Small intestine (tissue), 7 donors: ENCODE results near the gene ANKRD44. TPM values are rescaled to one million over a fixed set of nuclear protein-coding genes. Genes with fewer than 3 reads are reported as not detected.

ENCODE experiments used
- DNase-seq, 2 donors: peaks; one replicate each; pipeline versions ENCODE4 v3.0.0 to v3.0.0-alpha.2; 2013
- FAIRE-seq: peaks from 2 replicates; lab custom pipeline; 2012; peaks lifted over from hg19 to GRCh38; lab: Jason Lieb, UNC
- H3K27ac ChIP-seq, 3 donors: one replicate each; pipeline ENCODE4 v1.5.1; 2013; ENCODE audit warnings: low read length in 2 of 3, mild to moderate bottlenecking in 2 of 3, control low read depth in 1 of 3, inconsistent platforms in 1 of 3, low read depth in 1 of 3, moderate library complexity in 1 of 3
- H3K27me3 ChIP-seq, 3 donors: one replicate each; pipeline ENCODE4 v1.6.1; 2013; ENCODE audit warnings: low read length in 3 of 3, inconsistent platforms in 1 of 3; ENCODE audit not compliant: control insufficient read depth in 3 of 3, insufficient read depth in 3 of 3
- H3K36me3 ChIP-seq, 3 donors: one replicate each; pipeline ENCODE4 v1.6.1; 2013; ENCODE audit warnings: low read length in 3 of 3, inconsistent platforms in 1 of 3, low read depth in 1 of 3, mild to moderate bottlenecking in 1 of 3, moderate library complexity in 1 of 3; ENCODE audit not compliant: control insufficient read depth in 3 of 3, insufficient read depth in 2 of 3
- H3K4me1 ChIP-seq, 3 donors: one replicate each; pipeline ENCODE4 v1.6.1; 2013; ENCODE audit warnings: low read length in 2 of 3, inconsistent platforms in 1 of 3, low read depth in 1 of 3, mild to moderate bottlenecking in 1 of 3, moderate library complexity in 1 of 3; ENCODE audit not compliant: control insufficient read depth in 3 of 3, insufficient read depth in 2 of 3
- H3K4me3 ChIP-seq, 3 donors: one replicate each; pipeline ENCODE4 v1.5.1; 2013; ENCODE audit warnings: low read length in 3 of 3, control low read depth in 1 of 3, inconsistent platforms in 1 of 3, low read depth in 1 of 3, mild to moderate bottlenecking in 1 of 3, moderate library complexity in 1 of 3
- H3K9me3 ChIP-seq, 2 donors: one replicate each; pipeline ENCODE4 v1.6.1; 2013; ENCODE audit warnings: low read depth in 1 of 2, low read length in 1 of 2; ENCODE audit not compliant: control insufficient read depth in 2 of 2, insufficient read depth in 1 of 2
- WGBS, 3 donors: extraction: QIAGEN DNeasy Blood & Tissue Kit; methylation state at CpG; one replicate each; pipeline ENCODE4 v1.1.7; 2013; 5-methylcytosine and 5-hydroxymethylcytosine counted together
- polyA plus RNA-seq, 4 donors: library from polyadenylated mRNA; stranded (reverse) in 3 of 4; unstranded in 1 of 4; fragments of 200-250 nt in 3 of 4; fragments of 120-200 nt in 1 of 4; gene quantifications; one replicate each; pipeline versions ENCODE4 v1.2.1 to v1.2.3, GENCODE V29; 2013
- donor health status: healthy with polysubstance abuse.
- donor health status: control.
- donor health status: control.
- donor health status: Bipolar disorder and iron deficiency.
- donor health status: healthy.

Gene ANKRD44
- polyA plus RNA-seq, 4 donors: 0.89 to 5.2 (median 1.7) TPM

DNA sequence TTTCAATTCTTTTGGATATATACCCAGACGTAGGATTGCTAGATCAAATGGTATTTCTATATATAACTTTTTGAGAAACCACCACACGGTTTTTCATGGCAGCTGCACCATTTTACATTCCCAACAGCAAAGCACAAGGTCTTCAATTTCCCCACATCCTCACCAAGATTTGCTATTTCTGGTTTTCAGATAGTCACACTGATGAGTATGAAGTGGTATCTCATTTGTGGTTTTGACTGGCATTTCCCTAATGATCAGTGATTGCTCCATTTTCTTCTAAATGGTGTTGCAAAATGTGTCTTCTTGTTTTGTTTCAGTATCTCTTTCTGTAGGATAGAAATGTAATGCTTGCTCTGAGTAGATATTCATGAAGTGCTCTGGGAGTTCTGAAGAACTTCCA, 52.0 kb downstream of the ANKRD44 start:
- H3K4me1 ChIP-seq: peaks cover 0 to 19% (median 7%) of the 10 kb centered on the region in 3 donors
- 64 to 85% (median 82%) methylated on average over 2 of the region's 2 CpGs for WGBS, 3 donors
- no peaks in the 10 kb centered on the region for H3K9me3 ChIP-seq
- no peaks in the 10 kb centered on the region for H3K27me3 ChIP-seq
- peaks cover 0 to 3% (median 0%) of the 10 kb centered on the region in 3 donors for H3K36me3 ChIP-seq
- H3K4me3 ChIP-seq: no peak overlapping the region
- H3K27ac ChIP-seq: peak overlapping the region in 2 of 3 donors; percentile 32 to 57
- DNase-seq (no peak), FAIRE-seq (no peak)

DNA sequence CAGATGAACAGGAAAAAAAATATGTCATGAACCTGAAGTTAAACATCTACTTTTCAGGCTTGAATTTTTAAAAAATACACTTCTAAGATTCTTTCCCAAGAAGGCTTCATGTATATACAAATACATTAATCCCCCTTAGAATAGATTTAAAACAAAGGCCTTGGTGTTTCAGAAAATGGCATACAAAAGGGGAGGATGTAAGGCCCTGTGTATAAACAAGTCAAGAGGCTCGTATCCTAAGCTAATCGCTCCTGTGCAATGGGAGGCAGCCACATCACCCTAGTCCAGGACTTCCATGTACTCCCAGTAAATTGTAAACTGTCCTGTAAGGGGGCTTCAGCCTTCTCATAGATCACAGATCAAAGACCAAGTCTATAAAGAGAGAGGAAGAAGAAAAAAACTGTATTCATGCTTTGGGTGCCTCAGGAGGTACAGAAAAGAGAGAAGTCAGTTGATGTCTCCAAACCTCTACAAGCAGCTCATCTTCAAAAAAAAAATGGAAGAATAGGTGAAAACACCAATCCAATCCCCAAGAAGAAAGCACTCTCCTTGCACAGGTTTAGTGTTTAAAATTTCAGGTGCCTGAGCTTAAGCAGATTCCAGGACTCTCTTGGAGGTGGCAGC, 53.9 kb downstream of the ANKRD44 start:
- no peaks in the 10 kb centered on the region for H3K9me3 ChIP-seq
- no peak for DNase-seq
- no peaks in the 10 kb centered on the region for H3K36me3 ChIP-seq
- FAIRE-seq: no peak
- H3K4me3 ChIP-seq: no peak overlapping the region
- H3K4me1 ChIP-seq: peaks cover 0 to 11% (median 7%) of the 10 kb centered on the region in 3 donors
- no peaks in the 10 kb centered on the region for H3K27me3 ChIP-seq
- 49 to 64% (median 57%) methylated on average over 2 of the region's 2 CpGs for WGBS, 3 donors
- H3K27ac ChIP-seq: peak overlapping the region in 1 of 3 donors; percentile 26

DNA sequence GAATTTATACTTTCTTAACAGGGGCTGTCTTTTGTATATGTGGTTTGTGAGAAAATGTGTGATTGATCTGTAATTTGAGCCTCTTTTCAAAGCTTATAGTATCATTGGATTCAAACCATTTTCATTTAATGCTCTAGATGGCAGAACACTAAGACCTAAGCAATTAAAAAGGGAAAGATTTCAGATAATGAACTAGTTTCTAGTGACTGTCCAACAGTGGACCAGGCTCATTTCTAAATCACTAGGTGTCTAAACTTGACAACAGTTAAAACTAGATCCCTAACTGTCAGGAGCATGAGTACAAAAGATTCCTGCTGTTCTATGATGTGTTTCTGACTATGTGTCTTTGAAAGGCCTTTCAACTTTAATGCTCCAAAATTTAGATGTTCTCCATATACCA, 54.6 kb downstream of the ANKRD44 start:
- Histone ChIP-seq H3K4me1 (peaks cover 0 to 11% (median 7%) of the 10 kb centered on the region in 3 donors), H3K27me3 (no peaks in the 10 kb centered on the region), H3K27ac (peak overlapping the region; percentile 28 to 65 (median 32)), H3K36me3 (no peaks in the 10 kb centered on the region), H3K4me3 (no peak overlapping the region), H3K9me3 (no peaks in the 10 kb centered on the region)
- no peak for DNase-seq
- FAIRE-seq: no peak

DNA sequence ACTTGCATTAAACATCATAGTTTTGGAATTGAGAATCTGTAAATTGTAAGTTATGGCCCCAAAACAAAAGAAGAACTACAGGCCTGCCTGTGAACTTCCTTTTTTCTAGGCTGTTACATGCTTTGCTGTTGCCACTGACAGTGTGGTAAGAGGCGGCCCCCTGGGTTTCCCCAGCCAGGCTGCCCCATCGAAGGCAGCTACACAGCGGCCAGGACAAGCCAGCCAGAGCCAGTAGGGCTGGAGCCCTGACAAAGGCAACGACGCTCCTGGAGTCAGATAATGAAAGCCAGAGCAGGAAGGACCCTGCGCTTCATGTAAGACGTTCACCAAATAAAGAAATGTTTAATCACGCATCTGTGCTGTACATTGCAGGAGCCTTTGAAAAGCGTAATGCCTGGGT, 55.0 kb downstream of the ANKRD44 start:
- Histone ChIP-seq H3K27ac (peak overlapping the region; percentile 39 to 77 (median 65)), H3K4me3 (no peak overlapping the region), H3K9me3 (no peaks in the 10 kb centered on the region), H3K36me3 (no peaks in the 10 kb centered on the region), H3K27me3 (no peaks in the 10 kb centered on the region), H3K4me1 (peaks cover 0 to 11% (median 7%) of the 10 kb centered on the region in 3 donors)
- DNase-seq (peak; percentile 12 to 18), FAIRE-seq (no peak)
- 46 to 80% (median 67%) methylated on average over 9 of the region's 9 CpGs for WGBS, 3 donors

DNA sequence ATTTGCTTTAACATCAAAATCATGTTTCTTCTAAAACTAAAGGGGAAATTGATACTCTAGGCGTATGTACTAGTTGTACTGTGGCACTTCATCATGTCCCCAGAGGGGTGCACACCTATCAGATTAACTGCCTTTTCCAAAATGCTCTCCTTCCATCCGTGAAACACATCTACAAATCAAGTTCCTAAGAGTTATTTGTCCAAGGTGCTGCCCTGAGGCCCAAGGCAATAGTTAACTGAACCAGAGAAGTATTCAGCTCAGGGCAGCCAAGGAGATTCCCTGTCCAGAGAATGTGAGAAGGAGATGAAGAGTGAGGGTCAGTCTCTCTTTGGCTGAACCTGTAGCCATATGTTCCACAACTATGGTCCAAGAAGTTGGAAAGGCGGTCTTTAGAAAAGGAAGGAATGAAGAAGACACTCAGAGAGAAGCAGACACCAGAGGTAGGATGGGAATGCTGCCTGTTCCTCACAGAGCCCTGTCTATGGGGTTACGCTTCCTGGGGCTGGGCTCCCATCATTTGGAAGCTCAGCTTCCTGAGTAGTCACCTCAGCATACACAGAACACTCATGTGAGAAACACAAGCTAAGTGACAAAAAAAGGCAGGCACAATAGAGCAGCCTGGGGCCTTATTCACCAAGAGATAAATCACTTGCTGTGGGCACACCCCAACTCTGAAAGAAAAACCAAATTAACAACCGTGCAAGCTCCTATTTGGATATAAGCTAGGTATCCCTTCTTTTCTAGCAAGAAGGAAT, 55.6 kb downstream of the ANKRD44 start:
- 77 to 81% (median 81%) methylated on average over 5 of the region's 5 CpGs for WGBS, 3 donors

DNA sequence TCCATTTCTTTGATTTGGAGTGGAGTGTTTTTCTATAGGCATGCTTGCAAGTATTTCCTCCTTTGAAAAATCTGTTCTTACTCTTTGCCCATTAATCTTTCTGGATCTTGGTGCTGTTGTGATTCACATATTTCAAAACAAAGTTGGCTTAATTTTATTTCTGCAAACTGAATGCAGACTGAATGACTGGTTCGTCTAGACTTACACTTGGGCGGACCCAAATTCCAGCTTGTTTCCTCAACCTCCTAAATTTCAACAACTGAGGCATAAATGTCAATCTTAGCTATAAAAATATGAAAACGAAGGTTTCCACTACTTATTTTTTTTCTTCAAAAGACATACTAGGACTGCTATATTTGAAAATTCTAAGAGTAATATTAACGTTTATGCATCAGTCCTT, 59.0 kb downstream of the ANKRD44 start:
- no peak for FAIRE-seq

More for the DNA sequence above, 55.6 kb downstream of the ANKRD44 start:
- Histone ChIP-seq H3K27ac (peak overlapping the region; percentile 38 to 77 (median 65)), H3K9me3 (no peaks in the 10 kb centered on the region), H3K36me3 (no peaks in the 10 kb centered on the region), H3K27me3 (no peaks in the 10 kb centered on the region), H3K4me1 (peaks cover 0 to 11% (median 7%) of the 10 kb centered on the region in 3 donors), H3K4me3 (no peak overlapping the region)
- FAIRE-seq: no peak
- DNase-seq: no peak

DNA sequence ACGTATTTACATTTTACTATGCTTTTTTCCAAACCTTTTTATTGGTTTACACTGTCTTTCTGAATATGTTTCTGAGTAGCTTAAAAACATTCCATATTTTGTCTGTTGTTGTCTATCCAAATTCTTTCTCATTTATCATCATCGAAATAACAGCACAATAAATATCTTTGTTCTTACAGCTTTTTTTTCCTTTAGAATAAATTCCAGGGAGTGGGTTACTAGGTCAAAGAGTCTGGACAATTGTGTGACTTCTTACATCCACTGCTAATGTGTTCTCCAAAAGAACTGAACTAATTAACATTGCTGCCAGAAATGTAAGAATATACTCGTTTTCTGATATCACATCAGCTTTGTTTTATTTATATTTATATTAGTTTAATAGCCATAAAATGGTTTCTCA, 59.4 kb downstream of the ANKRD44 start:
- no peak overlapping the region for H3K27ac ChIP-seq
- H3K4me3 ChIP-seq: no peak overlapping the region
- H3K9me3 ChIP-seq: no peaks in the 10 kb centered on the region
- no peaks in the 10 kb centered on the region for H3K36me3 ChIP-seq
- DNase-seq (no peak), FAIRE-seq (no peak)
- no peaks in the 10 kb centered on the region for H3K27me3 ChIP-seq
- 60 to 70% (median 64%) methylated on average over 3 of the region's 3 CpGs for WGBS, 3 donors
- H3K4me1 ChIP-seq: peaks cover 0 to 7% (median 4%) of the 10 kb centered on the region in 3 donors

More for the DNA sequence above, 59.0 kb downstream of the ANKRD44 start:
- Histone ChIP-seq H3K4me1 (peaks cover 0 to 7% (median 4%) of the 10 kb centered on the region in 3 donors), H3K36me3 (no peaks in the 10 kb centered on the region), H3K27ac (no peak overlapping the region), H3K4me3 (no peak overlapping the region), H3K9me3 (no peaks in the 10 kb centered on the region), H3K27me3 (no peaks in the 10 kb centered on the region)
- no peak for DNase-seq
- WGBS, 3 donors: 79 to 85% (median 84%) methylated on average over 4 of the region's 4 CpGs

DNA sequence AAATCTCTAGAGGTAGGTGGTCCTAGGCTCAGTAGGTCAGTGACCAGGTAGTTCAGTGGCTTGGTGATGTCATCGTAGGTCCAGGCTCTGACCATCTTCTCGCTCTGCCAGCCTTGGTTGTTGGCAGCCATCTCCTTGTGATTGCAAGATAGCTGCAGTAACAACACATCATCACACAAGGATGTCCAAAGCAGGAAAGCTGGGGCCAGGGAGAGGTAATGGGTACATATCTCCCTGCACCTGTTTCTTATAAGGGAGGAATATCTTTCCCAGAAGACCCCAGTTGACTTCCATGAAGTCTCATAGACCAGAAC, 60.5 kb downstream of the ANKRD44 start:
- Histone ChIP-seq H3K4me3 (no peak overlapping the region), H3K36me3 (no peaks in the 10 kb centered on the region), H3K4me1 (peaks cover 0 to 4% (median 4%) of the 10 kb centered on the region in 3 donors), H3K9me3 (no peaks in the 10 kb centered on the region), H3K27ac (no peak overlapping the region), H3K27me3 (no peaks in the 10 kb centered on the region)
- FAIRE-seq (no peak), DNase-seq (no peak)
- 86 to 96% (median 95%) methylated on average over 2 of the region's 2 CpGs for WGBS, 3 donors
